ENCODE data around the gene SP110.
"Not testable (repeated sequence)": the region's sequence is repeated elsewhere in the genome, so short reads cannot be mapped to it uniquely, and the experiment has no call there.

Gene SP110

GRCh38 chr2:230124757-230125431, 94.9 kb downstream of the SP110 start:
- no peak for DNase-seq (ENCODE audit: low read depth)

- no peak for DNase-seq (ENCODE audit: low read depth)
Observed at GRCh38 chr2:230124235-230124634, 95.5 kb downstream of the SP110 start.

- not testable (repeated sequence) for DNase-seq (ENCODE audit: low read depth)
Observed at GRCh38 chr2:230120376-230120775, 99.4 kb downstream of the SP110 start.

- not testable (repeated sequence) for DNase-seq (ENCODE audit: low read depth)
Observed at GRCh38 chr2:230119827-230120226, 100.0 kb downstream of the SP110 start.
